ENCODE data around the gene NIPAL3. TPM values are rescaled to one million over a fixed set of nuclear protein-coding genes. Genes with fewer than 3 reads are reported as not detected.
A peak's percentile ranks its signal among the peaks of the same experiment; 100 is the strongest.

The NIPAL3 gene
- total RNA-seq, 1 experiment from 2014 or later = 16.6 TPM

DNA sequence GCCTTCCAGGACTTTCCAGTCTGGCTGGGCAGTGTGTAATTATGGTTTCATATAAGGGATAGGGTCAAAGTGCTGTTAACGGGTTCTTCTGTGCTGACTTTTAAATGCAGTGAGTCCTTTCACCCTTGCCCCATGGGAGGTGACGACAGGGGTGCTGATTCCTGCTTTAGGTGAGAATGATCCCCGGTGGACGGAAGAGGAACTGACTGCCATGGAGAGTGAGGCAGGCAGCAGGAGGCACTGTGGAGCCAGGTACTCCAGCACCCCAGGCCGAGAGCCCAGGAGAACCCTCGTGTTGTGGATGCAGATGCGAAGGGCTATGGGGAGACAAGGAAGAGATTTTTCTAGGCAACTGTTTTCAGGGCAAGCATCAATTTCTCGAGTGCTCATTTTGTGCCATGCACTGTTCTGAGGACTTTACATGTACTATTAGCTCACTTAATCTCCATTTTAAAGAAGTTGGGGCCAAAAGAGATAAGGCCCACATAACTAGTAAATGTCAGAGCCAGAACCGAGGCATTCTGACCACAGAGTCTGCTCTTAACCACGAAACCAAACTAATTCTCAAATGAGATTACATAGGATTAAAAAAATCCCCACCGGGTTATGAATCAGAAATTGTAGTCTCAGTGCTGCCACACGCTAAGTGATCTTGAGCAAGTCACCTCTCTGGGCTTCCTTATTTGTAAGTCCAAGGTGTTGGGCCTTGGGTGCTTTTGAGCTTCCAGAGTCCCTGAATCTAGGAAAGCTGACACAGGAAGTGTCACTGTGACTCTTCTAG, 30.3 kb upstream of the NIPAL3 start:
- ATAC-seq (peak; percentile 92), DNase-seq (ENCODE audit: low read depth, low spot score) (no peak)
- Histone ChIP-seq H3K9ac (ENCODE audit: low read length) (no peak overlapping the region), H3K79me2 (ENCODE audit: insufficient read depth, low read length) (no peaks in the 10 kb centered on the region), H3K36me3 (ENCODE audit: control insufficient read depth in 1 of 2, insufficient read depth in 2 of 2, low read length in 2 of 2) (no peaks in the 10 kb centered on the region), H3K9me2 (ENCODE audit: insufficient read depth) (no peaks in the 10 kb centered on the region), H4K20me1 (ENCODE audit: insufficient read depth) (no peaks in the 10 kb centered on the region), H3K4me3 (replicated peaks in 1 of 2; ENCODE audit: low read depth in 1 of 2, low read length in 2 of 2) (no peak overlapping the region), H3K9me3 (ENCODE audit: control insufficient read depth in 1 of 2, insufficient read depth in 1 of 2, low read depth in 1 of 2, low read length in 2 of 2) (no peaks in the 10 kb centered on the region), H3K27ac (ENCODE audit: low read depth, low read length) (no peak overlapping the region), H3K27me3 (ENCODE audit: insufficient read depth, low read length) (no peaks in the 10 kb centered on the region), H3K4me1 (ENCODE audit: control insufficient read depth in 1 of 2, insufficient read depth in 2 of 2, low read length in 2 of 2) (peaks cover 0 to 20% of the 10 kb centered on the region in 2 experiments; a peak in 2 of 4 replicates), H3K4me2 (ENCODE audit: low read length) (no peak overlapping the region), H2AFZ (ENCODE audit: low read depth, low read length, poor library complexity, severe bottlenecking) (no peak overlapping the region)
- BruUV-seq (replicated peaks) = no TSS peak
- CTCF ChIA-PET = interaction anchor here (0.8 to 3.5 kb wide), 8 partner anchors 9 to 235 kb away, joined by 3 to 22 read pairs (median 4); no protein-coding TSS in a partner anchor
- TF ChIP-seq CBX3 (IDR thresholded peaks at IDR 0.05; ENCODE audit: low read depth) (0 out of 2 replicates have a peak, but pooled peaks have one; percentile 38), ZFX (IDR thresholded peaks at IDR 0.05) (no peak), RAD21 (IDR thresholded peaks at IDR 0.05; ENCODE audit: low read depth) (peak; percentile 81)
- TF ChIP-seq, protein P1, sequence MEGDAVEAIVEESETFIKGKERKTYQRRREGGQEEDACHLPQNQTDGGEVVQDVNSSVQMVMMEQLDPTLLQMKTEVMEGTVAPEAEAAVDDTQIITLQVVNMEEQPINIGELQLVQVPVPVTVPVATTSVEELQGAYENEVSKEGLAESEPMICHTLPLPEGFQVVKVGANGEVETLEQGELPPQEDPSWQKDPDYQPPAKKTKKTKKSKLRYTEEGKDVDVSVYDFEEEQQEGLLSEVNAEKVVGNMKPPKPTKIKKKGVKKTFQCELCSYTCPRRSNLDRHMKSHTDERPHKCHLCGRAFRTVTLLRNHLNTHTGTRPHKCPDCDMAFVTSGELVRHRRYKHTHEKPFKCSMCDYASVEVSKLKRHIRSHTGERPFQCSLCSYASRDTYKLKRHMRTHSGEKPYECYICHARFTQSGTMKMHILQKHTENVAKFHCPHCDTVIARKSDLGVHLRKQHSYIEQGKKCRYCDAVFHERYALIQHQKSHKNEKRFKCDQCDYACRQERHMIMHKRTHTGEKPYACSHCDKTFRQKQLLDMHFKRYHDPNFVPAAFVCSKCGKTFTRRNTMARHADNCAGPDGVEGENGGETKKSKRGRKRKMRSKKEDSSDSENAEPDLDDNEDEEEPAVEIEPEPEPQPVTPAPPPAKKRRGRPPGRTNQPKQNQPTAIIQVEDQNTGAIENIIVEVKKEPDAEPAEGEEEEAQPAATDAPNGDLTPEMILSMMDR (IDR thresholded peaks at IDR 0.05 in 2 of 3, conservative IDR thresholded peaks at IDR 0.05 in 1 of 3; ENCODE audit: borderline replicate concordance in 1 of 3, insufficient read depth in 1 of 3, low read depth in 2 of 3, low read length in 2 of 3) = peak; percentile 97 to 99 (median 98)
- POLR2A ChIA-PET = no interaction called here
- RAD21 ChIA-PET (ENCODE audit: low non-redundant PET in 1 of 2, low total read pairs in 2 of 2, uncharacterized antibody in 2 of 2, unreplicated experiment in 2 of 2) = no interaction called here
- intact Hi-C loops (cut with micrococcal nuclease) = no loop called here

DNA sequence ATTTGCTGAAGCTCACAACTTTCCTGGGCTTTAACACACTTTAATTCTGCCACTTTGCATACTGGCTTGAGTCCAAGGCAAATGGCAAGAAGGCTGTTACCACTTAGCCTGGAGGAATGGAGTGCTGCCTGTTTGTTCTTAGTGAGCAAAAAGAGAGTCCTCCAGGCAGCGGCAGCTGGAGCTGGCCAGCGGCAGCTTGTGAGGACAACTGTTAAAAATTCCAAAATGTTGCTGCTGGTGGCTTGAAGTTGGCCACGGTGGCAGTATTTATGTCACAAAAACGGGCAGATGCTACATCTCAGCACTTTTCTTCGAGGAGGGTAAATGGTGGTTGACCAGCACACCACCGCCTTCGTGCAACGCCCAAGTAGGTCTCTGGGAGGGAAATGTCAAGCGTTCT, 29.4 kb upstream of the NIPAL3 start:
- intact Hi-C loops (cut with micrococcal nuclease) = no loop called here
- no TSS peak for BruUV-seq (replicated peaks)
- peaks cover 0 to 20% of the 10 kb centered on the region in 2 experiments; a peak in 2 of 4 replicates for H3K4me1 ChIP-seq (ENCODE audit: control insufficient read depth in 1 of 2, insufficient read depth in 2 of 2, low read length in 2 of 2)
- H3K36me3 ChIP-seq (ENCODE audit: control insufficient read depth in 1 of 2, insufficient read depth in 2 of 2, low read length in 2 of 2) = no peaks in the 10 kb centered on the region
- H2AFZ ChIP-seq (ENCODE audit: low read depth, low read length, poor library complexity, severe bottlenecking) = no peak overlapping the region
- H4K20me1 ChIP-seq (ENCODE audit: insufficient read depth) = no peaks in the 10 kb centered on the region
- DNase-seq (ENCODE audit: low read depth, low spot score) (no peak), ATAC-seq (no peak)
- no peak overlapping the region for H3K4me3 ChIP-seq (replicated peaks in 1 of 2; ENCODE audit: low read depth in 1 of 2, low read length in 2 of 2)
- H3K79me2 ChIP-seq (ENCODE audit: insufficient read depth, low read length) = no peaks in the 10 kb centered on the region
- H3K27ac ChIP-seq (ENCODE audit: low read depth, low read length) = no peak overlapping the region
- POLR2A ChIA-PET = no interaction called here
- RAD21 ChIA-PET (ENCODE audit: low non-redundant PET in 1 of 2, low total read pairs in 2 of 2, uncharacterized antibody in 2 of 2, unreplicated experiment in 2 of 2) = no interaction called here
- no peaks in the 10 kb centered on the region for H3K9me2 ChIP-seq (ENCODE audit: insufficient read depth)
- no peaks in the 10 kb centered on the region for H3K27me3 ChIP-seq (ENCODE audit: insufficient read depth, low read length)
- no peak for TF ChIP-seq SRF (IDR thresholded peaks at IDR 0.05; ENCODE audit: low read depth)
- no peak for TF ChIP-seq YY1 (IDR thresholded peaks at IDR 0.05; ENCODE audit: extremely low read depth, insufficient replicate concordance, low read depth, low read length)
- no peak for TF ChIP-seq TCF7L2 (IDR thresholded peaks at IDR 0.05; ENCODE audit: borderline replicate concordance, extremely low read depth, insufficient read depth, insufficient read length)
- TF ChIP-seq ZNF274 (IDR thresholded peaks at IDR 0.05; ENCODE audit: low read depth, low read length) = no peak
- TF ChIP-seq POLR2A (IDR thresholded peaks at IDR 0.05; ENCODE audit: borderline replicate concordance, extremely low read depth, insufficient read depth, insufficient read length) = no peak
- H3K4me2 ChIP-seq (ENCODE audit: low read length) = no peak overlapping the region
- CTCF ChIA-PET = interaction anchor here (0.8 to 3.5 kb wide), 6 partner anchors 19 to 235 kb away, joined by 3 to 22 read pairs (median 4); no protein-coding TSS in a partner anchor
- H3K9ac ChIP-seq (ENCODE audit: low read length) = no peak overlapping the region
- H3K9me3 ChIP-seq (ENCODE audit: control insufficient read depth in 1 of 2, insufficient read depth in 1 of 2, low read depth in 1 of 2, low read length in 2 of 2) = no peaks in the 10 kb centered on the region

All from HCT116 (cell line).